Suprapubic skin (tissue), 4 donors: Measurements from ENCODE around the gene NUTM2F. TPM values are rescaled to one million over a fixed set of nuclear protein-coding genes. Genes with fewer than 3 reads are reported as not detected.
"Not testable (repeated sequence)": the region's sequence is repeated elsewhere in the genome, so short reads cannot be mapped to it uniquely, and the experiment has no call there.

Experiments
- DNase-seq, 2 donors: peaks; one replicate each; pipeline ENCODE4 v3.0.0-alpha.2; 2019; ENCODE audit warnings: low spot score in 2 of 2
- H3K27ac ChIP-seq: fragments of 200-600 bp; sonication (generic); one replicate; pipeline ENCODE4 v1.5.1; 2019
- H3K27me3 ChIP-seq: fragments of 200-600 bp; sonication (generic); one replicate; pipeline ENCODE4 v1.5.1; 2019
- H3K36me3 ChIP-seq: fragments of 200-600 bp; sonication (generic); one replicate; pipeline ENCODE4 v1.5.1; 2019
- H3K4me1 ChIP-seq: fragments of 200-600 bp; sonication (generic); one replicate; pipeline ENCODE4 v1.5.1; 2019
- H3K4me3 ChIP-seq: fragments of 200-600 bp; sonication (generic); one replicate; pipeline ENCODE4 v1.5.1; 2019; ENCODE audit warnings: mild to moderate bottlenecking
- H3K9me3 ChIP-seq: fragments of 200-600 bp; sonication (generic); one replicate; pipeline ENCODE4 v1.5.1; 2019
- EP300 ChIP-seq: sonication (generic); formaldehyde crosslinking; IDR thresholded peaks from one replicate; pipeline ENCODE4 v1.6.1; 2017; ENCODE audit warnings: antibody characterized with exemption
- POLR2A ChIP-seq, 2 donors: fragments of 450-650 bp; IDR thresholded peaks; one replicate each; pipeline ENCODE4 v1.6.1; 2017; ENCODE audit warnings: antibody characterized with exemption in 2 of 2, mild to moderate bottlenecking in 2 of 2, moderate library complexity in 2 of 2
- POLR2AphosphoS5 ChIP-seq, 3 donors: sonication (generic); formaldehyde crosslinking; IDR thresholded peaks; one replicate each; pipeline ENCODE4 v1.6.1; 2017; ENCODE audit warnings: antibody characterized with exemption in 3 of 3
- WGBS: methylation state at CpG from one replicate; pipeline ENCODE4 v1.1.5; 2018; 5-methylcytosine and 5-hydroxymethylcytosine counted together
- total RNA-seq, 4 donors: library from RNA; depleted of rRNA; stranded (reverse); fragments of >200 nt; gene quantifications; one replicate each; pipeline ENCODE4 v1.1.0, GENCODE V29; 2016
- TF ChIP-seq, protein P1 (sequence below), 2 donors: fragments of 200-600 bp in 1 of 2; fragments of 450-650 bp in 1 of 2; sonication (generic) in 1 of 2; IDR thresholded peaks; one replicate each; pipeline ENCODE4 v1.5.1; 2016 to 2019; ENCODE audit warnings: antibody characterized with exemption in 2 of 2, mild to moderate bottlenecking in 1 of 2, moderate library complexity in 1 of 2

The NUTM2F gene
- total RNA-seq, 4 donors from 2014 or later: 0.24 TPM; not detected in 3

DNA sequence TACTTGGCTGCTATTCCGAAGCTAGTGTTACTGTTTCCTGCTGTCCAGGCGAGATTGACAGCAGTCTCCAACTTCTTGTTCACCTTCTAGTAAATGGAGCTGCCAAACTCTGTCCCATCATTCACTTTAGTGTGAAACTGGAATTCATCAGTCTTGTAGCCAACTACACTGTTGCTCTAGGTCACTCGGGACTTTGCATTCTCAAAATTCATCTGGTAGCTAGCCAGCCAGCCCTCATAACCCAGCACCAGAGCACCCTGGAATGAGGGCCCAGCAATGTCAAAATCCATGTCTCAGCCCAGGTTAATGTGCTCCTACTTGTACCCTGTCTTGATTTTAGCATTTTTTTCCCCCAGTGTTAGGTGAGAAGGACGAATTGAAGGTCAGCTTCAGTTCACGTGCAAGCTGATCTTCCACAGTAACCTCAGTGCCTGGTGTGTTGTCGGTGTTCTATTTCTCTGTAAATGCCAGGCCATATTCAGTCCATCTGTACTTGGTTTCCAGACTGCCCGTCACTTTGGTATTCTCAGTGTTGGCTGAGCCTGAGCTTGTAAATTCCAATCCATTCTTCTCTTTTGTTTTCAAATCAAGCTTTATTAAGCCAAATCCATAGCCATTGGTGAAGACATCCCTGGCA is 40.4 kb downstream of the NUTM2F start:
- H3K27ac ChIP-seq: no peak overlapping the region
- no peak overlapping the region for H3K4me3 ChIP-seq
- no peaks in the 10 kb centered on the region for H3K4me1 ChIP-seq
- WGBS: 83% methylated on average over 7 of the region's 7 CpGs
- H3K27me3 ChIP-seq: no peaks in the 10 kb centered on the region
- DNase-seq: no peak
- TF ChIP-seq, protein P1, sequence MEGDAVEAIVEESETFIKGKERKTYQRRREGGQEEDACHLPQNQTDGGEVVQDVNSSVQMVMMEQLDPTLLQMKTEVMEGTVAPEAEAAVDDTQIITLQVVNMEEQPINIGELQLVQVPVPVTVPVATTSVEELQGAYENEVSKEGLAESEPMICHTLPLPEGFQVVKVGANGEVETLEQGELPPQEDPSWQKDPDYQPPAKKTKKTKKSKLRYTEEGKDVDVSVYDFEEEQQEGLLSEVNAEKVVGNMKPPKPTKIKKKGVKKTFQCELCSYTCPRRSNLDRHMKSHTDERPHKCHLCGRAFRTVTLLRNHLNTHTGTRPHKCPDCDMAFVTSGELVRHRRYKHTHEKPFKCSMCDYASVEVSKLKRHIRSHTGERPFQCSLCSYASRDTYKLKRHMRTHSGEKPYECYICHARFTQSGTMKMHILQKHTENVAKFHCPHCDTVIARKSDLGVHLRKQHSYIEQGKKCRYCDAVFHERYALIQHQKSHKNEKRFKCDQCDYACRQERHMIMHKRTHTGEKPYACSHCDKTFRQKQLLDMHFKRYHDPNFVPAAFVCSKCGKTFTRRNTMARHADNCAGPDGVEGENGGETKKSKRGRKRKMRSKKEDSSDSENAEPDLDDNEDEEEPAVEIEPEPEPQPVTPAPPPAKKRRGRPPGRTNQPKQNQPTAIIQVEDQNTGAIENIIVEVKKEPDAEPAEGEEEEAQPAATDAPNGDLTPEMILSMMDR (IDR thresholded peaks at IDR 0.05): no peak
- TF ChIP-seq POLR2A (IDR thresholded peaks at IDR 0.05) (no peak), EP300 (no peak), POLR2AphosphoS5 (IDR thresholded peaks at IDR 0.05) (no peak)
- peaks cover 6% of the 10 kb centered on the region for H3K36me3 ChIP-seq
- H3K9me3 ChIP-seq: no peaks in the 10 kb centered on the region

- DNase-seq: no peak
- H3K9me3 ChIP-seq: no peaks in the 10 kb centered on the region
- peaks cover 6% of the 10 kb centered on the region for H3K36me3 ChIP-seq
- no peaks in the 10 kb centered on the region for H3K27me3 ChIP-seq
- 98% methylated on average over 3 of the region's 3 CpGs for WGBS
- H3K27ac ChIP-seq: no peak overlapping the region
- no peak overlapping the region for H3K4me3 ChIP-seq
- no peaks in the 10 kb centered on the region for H3K4me1 ChIP-seq
- TF ChIP-seq EP300 (no peak), POLR2AphosphoS5 (IDR thresholded peaks at IDR 0.05) (no peak), POLR2A (IDR thresholded peaks at IDR 0.05) (no peak)
- TF ChIP-seq, protein P1 (IDR thresholded peaks at IDR 0.05): no peak
Measured at GRCh38 chr9:94286116-94286515, 42.3 kb downstream of the NUTM2F start.

DNA sequence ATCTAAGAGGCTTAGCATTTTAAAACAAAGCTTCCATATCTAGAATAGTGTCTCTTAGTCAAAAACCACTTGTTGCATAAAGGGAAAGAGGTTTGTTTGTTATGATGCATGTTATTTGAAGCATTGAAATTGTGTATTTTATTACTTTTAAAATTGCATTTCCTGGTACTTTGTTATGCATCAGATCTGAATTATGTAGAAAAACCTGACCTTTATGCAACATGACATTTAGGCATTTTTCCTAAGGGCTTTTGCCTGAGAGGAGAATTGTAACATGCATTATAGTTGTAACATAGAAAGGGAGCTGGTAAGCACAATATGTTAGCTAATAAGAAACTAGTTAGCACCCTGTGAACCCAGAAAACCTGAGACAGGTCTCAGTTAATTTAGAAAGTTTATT is 47.3 kb downstream of the NUTM2F start:
- no peak overlapping the region for H3K27ac ChIP-seq
- no peaks in the 10 kb centered on the region for H3K27me3 ChIP-seq
- DNase-seq: no peak
- H3K4me3 ChIP-seq: no peak overlapping the region
- no peaks in the 10 kb centered on the region for H3K9me3 ChIP-seq
- TF ChIP-seq, protein P1 (IDR thresholded peaks at IDR 0.05): no peak
- TF ChIP-seq POLR2AphosphoS5 (IDR thresholded peaks at IDR 0.05) (no peak), EP300 (no peak), POLR2A (IDR thresholded peaks at IDR 0.05) (no peak)
- H3K4me1 ChIP-seq: no peaks in the 10 kb centered on the region
- H3K36me3 ChIP-seq: peaks cover 25% of the 10 kb centered on the region

DNA sequence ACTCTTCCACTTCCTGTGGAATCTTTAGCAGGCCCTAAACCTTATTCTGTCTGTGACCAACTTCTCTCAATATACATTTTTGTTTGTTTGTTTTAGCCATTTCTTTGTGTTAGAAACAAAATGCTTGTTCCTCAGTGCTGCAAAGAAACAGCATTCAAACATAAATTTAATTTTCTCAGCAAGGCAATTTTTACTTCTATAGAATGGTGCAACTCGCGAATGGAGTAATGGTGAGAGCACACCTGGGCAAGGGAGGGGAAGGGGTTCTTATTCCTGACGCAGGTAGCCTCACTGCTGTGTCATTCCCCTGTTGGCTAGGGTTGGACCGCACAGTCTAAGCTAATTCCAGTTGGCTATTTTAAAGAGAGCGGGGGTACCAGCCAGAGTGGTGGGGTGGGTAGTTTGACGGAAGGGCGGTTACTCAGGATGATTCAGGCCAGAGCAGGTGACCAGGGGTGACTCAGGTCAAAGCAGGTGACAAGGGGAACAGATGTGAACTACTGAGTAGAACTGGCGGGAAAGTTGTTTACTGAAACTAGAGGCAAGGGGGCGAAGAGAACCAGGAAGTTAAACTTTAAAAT is 47.9 kb downstream of the NUTM2F start:
- Histone ChIP-seq H3K9me3 (no peaks in the 10 kb centered on the region), H3K4me3 (no peak overlapping the region), H3K27me3 (no peaks in the 10 kb centered on the region), H3K4me1 (no peaks in the 10 kb centered on the region), H3K36me3 (peaks cover 25% of the 10 kb centered on the region), H3K27ac (no peak overlapping the region)
- DNase-seq: no peak
- TF ChIP-seq EP300: no peak
- no peak for TF ChIP-seq POLR2A (IDR thresholded peaks at IDR 0.05)
- TF ChIP-seq, protein P1 (IDR thresholded peaks at IDR 0.05): no peak
- WGBS: 92% methylated on average over 9 of the region's 9 CpGs

GRCh38 chr9:94277885-94278536 is 50.4 kb downstream of the NUTM2F start:
- TF ChIP-seq POLR2AphosphoS5 (IDR thresholded peaks at IDR 0.05) (no peak), POLR2A (IDR thresholded peaks at IDR 0.05) (no peak), EP300 (no peak)
- TF ChIP-seq, protein P1 (IDR thresholded peaks at IDR 0.05): no peak
- Histone ChIP-seq H3K27me3 (no peaks in the 10 kb centered on the region), H3K36me3 (peaks cover 25% of the 10 kb centered on the region), H3K27ac (no peak overlapping the region), H3K9me3 (no peaks in the 10 kb centered on the region), H3K4me3 (no peak overlapping the region), H3K4me1 (no peaks in the 10 kb centered on the region)
- no peak for DNase-seq
- WGBS: 87% methylated on average over 6 of the region's 6 CpGs

DNA sequence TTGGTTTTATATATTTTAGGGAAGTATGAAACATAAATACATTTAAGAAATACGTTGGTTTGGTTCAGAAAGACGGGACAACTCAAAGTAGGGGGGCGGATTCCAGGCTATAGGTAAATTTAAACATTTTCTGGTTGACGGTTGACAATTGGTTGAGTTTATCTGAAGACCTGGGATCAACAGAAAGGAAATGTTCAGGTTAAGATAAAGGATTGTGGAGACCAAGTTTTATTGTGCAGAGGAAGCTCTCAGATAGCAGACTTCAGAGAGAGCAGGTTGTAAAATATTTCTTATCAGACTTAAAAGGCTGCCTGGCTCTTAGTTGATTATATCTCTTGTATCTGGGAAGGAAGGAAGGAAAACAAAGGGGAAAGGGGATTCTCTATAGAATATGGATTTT is 51.4 kb downstream of the NUTM2F start:
- H3K27me3 ChIP-seq, H3K4me3 ChIP-seq, H3K9me3 ChIP-seq, H3K4me1 ChIP-seq, DNase-seq, H3K27ac ChIP-seq: not testable (repeated sequence)
- peaks cover 19% of the 10 kb centered on the region for H3K36me3 ChIP-seq
- 96% methylated on average over 4 of the region's 4 CpGs for WGBS
